Measurements from ENCODE around the gene COG5. TPM values are rescaled to one million over a fixed set of nuclear protein-coding genes. Genes with fewer than 3 reads are reported as not detected.

The COG5 gene
- total and polyA plus RNA-seq, 2 of the 8 experiments (the other 6 are each of a cell fraction or from before 2014, with no cell fraction given) = 10.5 to 28.1 TPM

DNA sequence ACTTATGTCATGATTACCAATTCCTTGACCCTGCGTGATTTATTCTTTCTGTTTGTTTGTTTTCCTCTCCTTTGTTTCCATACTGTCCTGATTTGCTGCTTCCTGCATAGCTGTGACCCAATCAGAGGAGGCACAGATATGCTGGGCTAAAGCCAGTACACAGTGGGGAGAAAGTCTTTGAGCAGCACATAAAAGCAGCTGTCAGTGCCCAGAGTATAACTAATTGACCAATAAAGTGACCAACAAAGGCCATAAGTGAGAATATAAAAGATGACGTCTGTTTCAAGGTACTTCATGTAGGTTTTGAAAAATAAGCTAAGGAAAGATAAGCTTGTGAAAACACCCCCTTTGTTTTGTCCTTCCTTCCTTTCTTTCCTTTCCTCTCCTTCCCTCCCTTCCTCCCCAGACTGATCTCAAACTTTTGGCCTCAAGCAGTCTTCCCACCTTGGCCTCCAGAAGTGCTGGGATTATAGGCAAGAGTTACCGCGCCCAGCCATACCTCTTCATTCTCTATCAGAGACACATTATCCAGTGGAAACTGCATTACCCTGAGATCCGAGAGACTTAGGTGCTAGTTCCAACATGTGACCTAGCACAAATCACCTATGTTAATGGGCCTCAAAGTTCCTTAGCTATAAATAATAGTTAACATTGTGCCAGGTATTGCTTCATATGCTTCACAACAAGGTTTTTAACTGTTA lies 33.3 kb upstream of the COG5 start:
- H3K18ac ChIP-seq (ENCODE audit: extremely low read depth, low read length) = no peak overlapping the region
- H3K79me1 ChIP-seq (ENCODE audit: low read depth, low read length) = no peaks in the 10 kb centered on the region
- H3K4ac ChIP-seq (replicated peaks; ENCODE audit: insufficient read length, low read depth, low read length) = no peak overlapping the region
- H2BK12ac ChIP-seq (ENCODE audit: low read depth, low read length) = no peak overlapping the region
- no peak overlapping the region for H3K4me2 ChIP-seq (ENCODE audit: insufficient read depth in 1 of 2, low read depth in 2 of 2, low read length in 2 of 2)
- no peak overlapping the region for H4K5ac ChIP-seq (ENCODE audit: insufficient read length, low read depth, low read length)
- no peak for FAIRE-seq
- ChIA-PET CTCF (ENCODE audit: partially characterized antibody) (interaction anchor here (0.9 to 1.3 kb wide), 3 partner anchors 9 to 282 kb away, joined by 3 to 4 read pairs (median 3); no protein-coding TSS in a partner anchor), POLR2A (ENCODE audit: partially characterized antibody) (interaction anchor here (0.9 kb wide), 1 partner anchor 20 kb away, joined by 3 read pairs; no protein-coding TSS in a partner anchor)
- H3K4me1 ChIP-seq (replicated peaks in 1 of 4; ENCODE audit: control insufficient read depth in 3 of 4, insufficient read depth in 4 of 4, low read length in 3 of 4) = peaks cover 0 to 2% (median 0%) of the 10 kb centered on the region in 4 experiments; a peak in 1 of 7 replicates
- no peaks in the 10 kb centered on the region for H4K20me1 ChIP-seq (replicated peaks in 1 of 2; ENCODE audit: control insufficient read depth in 1 of 2, insufficient read depth in 2 of 2, low read length in 2 of 2)
- no peak for DNase-seq (ENCODE audit: low read depth in 1 of 2, low spot score in 2 of 2)
- no peak overlapping the region for H3K23ac ChIP-seq (ENCODE audit: insufficient read length)
- peaks cover 0 to 4% (median 0%) of the 10 kb centered on the region in 4 experiments; a peak in 2 of 8 replicates for H3K36me3 ChIP-seq (ENCODE audit: control insufficient read depth in 2 of 4, insufficient read depth in 4 of 4, low read length in 3 of 4)
- WGBS, 2 experiments (ENCODE audit: extremely low coverage in 1 of 2, insufficient coverage in 1 of 2, insufficient read length in 1 of 2, insufficient replicate concordance in 2 of 2, low coverage in 1 of 2, low lambda C conversion rate in 2 of 2, missing lambda C conversion rate in 1 of 2) = 85% methylated on average over 5 of the region's 5 CpGs; no CpG with 5 or more reads in 1 of the 2 experiments
- H4K8ac ChIP-seq (ENCODE audit: extremely low read depth, insufficient read depth, low read length) = no peak overlapping the region
- H3K14ac ChIP-seq (ENCODE audit: insufficient read length) = no peak overlapping the region
- no peak overlapping the region for H4K91ac ChIP-seq (replicated peaks; ENCODE audit: insufficient read length, low read length)
- no peaks in the 10 kb centered on the region for H3K9me3 ChIP-seq (ENCODE audit: insufficient read depth in 2 of 2, low read depth in 1 of 2, low read length in 1 of 2)
- TF ChIP-seq RNF2 (IDR thresholded peaks at IDR 0.05; ENCODE audit: borderline replicate concordance, low read depth, low read length, missing control alignments, poor library complexity, severe bottlenecking) (no peak), FOSL1 (IDR thresholded peaks at IDR 0.05; ENCODE audit: insufficient read depth, low read depth, low read length) (no peak), JUND (IDR thresholded peaks at IDR 0.05; ENCODE audit: low read length) (no peak), EGR1 (IDR thresholded peaks at IDR 0.05; ENCODE audit: borderline replicate concordance, low read depth, low read length) (no peak), TAF1 (IDR thresholded peaks at IDR 0.05; ENCODE audit: low read depth, low read length) (no peak)
- no peak overlapping the region for H3K9ac ChIP-seq (replicated peaks in 1 of 4; ENCODE audit: extremely low read depth in 1 of 4, low read depth in 3 of 4, low read length in 3 of 4)
- H2AFZ ChIP-seq (ENCODE audit: low read length) = no peak overlapping the region
- no peak overlapping the region for H2BK5ac ChIP-seq (ENCODE audit: low read depth, low read length)
- H3K79me2 ChIP-seq (ENCODE audit: control insufficient read depth in 1 of 2, insufficient read depth in 2 of 2, low read length in 2 of 2) = no peaks in the 10 kb centered on the region
- H2BK20ac ChIP-seq (ENCODE audit: low read length) = no peak overlapping the region
- no peak overlapping the region for H2BK120ac ChIP-seq (replicated peaks; ENCODE audit: low read depth, low read length)
- no peak overlapping the region for H3K27ac ChIP-seq (ENCODE audit: low read depth, low read length)
- no peak overlapping the region for H3K4me3 ChIP-seq (ENCODE audit: extremely low read depth in 1 of 4, insufficient read depth in 2 of 4, low read depth in 3 of 4, low read length in 4 of 4)
- no peak overlapping the region for H3K56ac ChIP-seq (replicated peaks; ENCODE audit: insufficient read length, low read depth, low read length)
- no peak overlapping the region for H2AK5ac ChIP-seq (ENCODE audit: low read depth, low read length)
- H3K23me2 ChIP-seq (ENCODE audit: low read depth, low read length) = no peaks in the 10 kb centered on the region
- no peaks in the 10 kb centered on the region for H3K27me3 ChIP-seq (replicated peaks in 1 of 4; ENCODE audit: control insufficient read depth in 3 of 4, extremely low read depth in 1 of 4, insufficient read depth in 3 of 4, low read length in 3 of 4)
- no peak overlapping the region for H2BK15ac ChIP-seq (ENCODE audit: low read length)
